T-helper 2 cell (primary cell): ENCODE results near the gene SPOPL.
"Not testable (repeated sequence)": the region's sequence is repeated elsewhere in the genome, so short reads cannot be mapped to it uniquely, and the experiment has no call there.

Source experiments
- DNase-seq, 5 experiments: peaks; one replicate each; pipeline versions ENCODE4 v3.0.0 to v3.0.0-alpha.2; 2012 to 2022

The SPOPL gene

GRCh38 chr2:138523673-138524042 is 22.1 kb downstream of the SPOPL start:
- not testable (repeated sequence) for DNase-seq

DNA sequence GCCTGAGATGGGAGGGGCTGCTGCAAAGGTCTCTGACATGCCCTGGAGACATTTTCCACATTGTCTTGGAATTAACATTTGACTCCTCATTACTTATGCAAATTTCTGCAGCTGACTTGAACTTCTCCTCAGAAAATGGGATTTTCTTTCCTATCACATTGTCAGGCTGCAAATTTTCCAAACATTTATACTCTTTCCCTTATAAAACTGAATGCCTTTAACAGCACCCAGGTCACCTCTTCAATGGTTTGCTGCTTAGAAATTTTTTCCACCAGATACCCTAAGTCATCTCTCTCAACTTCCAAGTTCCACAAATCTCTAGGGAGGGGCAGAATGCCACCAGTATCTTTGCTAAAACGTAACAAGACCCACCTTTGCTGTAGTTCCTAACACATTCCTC is 22.8 kb downstream of the SPOPL start:
- not testable (repeated sequence) for DNase-seq

DNA sequence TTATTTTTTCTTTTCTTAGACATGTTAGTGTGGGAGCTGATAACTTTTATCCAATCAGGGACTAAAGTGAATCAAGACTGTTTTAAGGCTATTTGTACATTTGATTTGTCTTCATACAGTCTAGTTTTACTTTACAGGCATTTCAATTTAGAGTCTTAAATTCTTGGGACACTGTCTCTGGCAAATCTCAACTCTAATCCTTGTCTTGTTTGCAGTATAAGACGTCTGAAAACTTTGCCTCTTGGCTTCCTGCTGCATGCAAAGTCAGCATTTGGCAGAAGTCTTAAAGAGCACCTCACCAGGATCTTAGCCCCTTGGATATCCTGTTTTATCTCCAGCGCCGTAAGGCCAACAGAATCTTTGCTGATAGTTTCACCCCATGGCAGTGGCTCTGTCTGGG is 30.3 kb downstream of the SPOPL start:
- no peak for DNase-seq

- DNase-seq, result no peak
Observed at GRCh38 chr2:138534791-138535190, 33.2 kb downstream of the SPOPL start.

DNA sequence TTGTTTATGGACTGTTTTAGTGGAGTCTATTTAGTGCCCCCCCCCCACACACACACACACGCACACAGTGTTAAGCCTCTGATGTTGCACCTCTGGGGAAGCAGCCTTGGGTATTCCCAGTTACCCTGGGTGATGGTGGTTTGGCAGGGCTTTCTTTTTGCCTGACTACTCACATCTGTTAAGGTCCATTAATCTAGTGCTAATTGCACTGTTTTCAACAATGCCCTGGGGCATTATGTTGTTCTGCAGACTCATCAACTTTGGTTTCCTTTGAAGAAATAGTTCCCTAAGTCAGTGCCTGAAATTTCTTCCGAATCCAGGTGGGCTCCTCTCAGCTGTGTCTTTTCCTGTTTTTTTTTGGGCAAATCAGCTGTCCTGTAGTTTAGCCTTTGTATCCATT is 34.7 kb downstream of the SPOPL start:
- DNase-seq, result no peak

GRCh38 chr2:138536740-138537139 is 35.2 kb downstream of the SPOPL start:
- DNase-seq, result no peak

- no peak for DNase-seq
Observed at GRCh38 chr2:138537170-138537915, 35.8 kb downstream of the SPOPL start.

GRCh38 chr2:138544206-138544605 is 42.6 kb downstream of the SPOPL start:
- DNase-seq, result not testable (repeated sequence)

- no peak for DNase-seq
Observed at GRCh38 chr2:138548796-138549195, 47.2 kb downstream of the SPOPL start.

- DNase-seq, result no peak
Observed at GRCh38 chr2:138550172-138550571, 48.6 kb downstream of the SPOPL start.

- no peak for DNase-seq
Observed at GRCh38 chr2:138550670-138551287, 49.2 kb downstream of the SPOPL start.

DNA sequence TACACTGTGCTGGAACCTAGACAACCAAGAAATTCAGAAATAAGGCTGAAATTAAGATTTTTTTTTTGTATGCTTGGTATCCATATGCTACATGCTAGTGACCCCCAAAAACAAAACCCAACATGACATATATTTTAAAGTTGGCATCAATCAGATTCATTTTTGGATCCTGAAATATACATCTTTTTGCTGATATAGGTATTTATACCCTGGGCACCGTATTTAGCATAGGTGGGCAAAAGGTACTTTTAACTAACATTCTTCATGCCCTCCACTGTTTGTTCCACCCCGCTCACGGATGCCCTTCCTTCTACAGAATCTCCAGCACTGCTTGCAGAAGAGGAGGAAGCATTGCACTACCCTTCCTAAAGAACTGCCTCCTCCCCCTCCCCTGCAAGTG is 52.6 kb downstream of the SPOPL start:
- no peak for DNase-seq

DNA sequence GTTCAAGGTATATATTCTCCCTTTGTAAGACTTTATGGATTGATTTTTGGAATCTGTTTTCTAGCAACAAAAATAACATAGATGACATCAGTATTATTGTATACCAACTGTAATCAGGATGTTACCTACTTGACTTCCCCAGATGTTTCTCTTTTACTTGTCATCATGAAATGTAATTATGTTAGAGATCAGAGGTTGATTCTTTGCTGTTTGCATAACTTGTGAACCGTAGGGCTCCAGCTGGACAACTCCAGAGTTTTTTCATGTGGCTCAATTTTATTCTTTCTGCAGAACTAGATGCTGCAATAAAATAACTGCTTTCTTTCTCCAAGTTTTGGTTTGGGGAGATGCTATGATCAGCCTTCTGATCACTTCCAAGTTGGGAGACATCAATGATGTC is 58.1 kb downstream of the SPOPL start:
- DNase-seq, result no peak

- DNase-seq, result no peak
Observed at GRCh38 chr2:138564586-138565229, 63.1 kb downstream of the SPOPL start.

DNA sequence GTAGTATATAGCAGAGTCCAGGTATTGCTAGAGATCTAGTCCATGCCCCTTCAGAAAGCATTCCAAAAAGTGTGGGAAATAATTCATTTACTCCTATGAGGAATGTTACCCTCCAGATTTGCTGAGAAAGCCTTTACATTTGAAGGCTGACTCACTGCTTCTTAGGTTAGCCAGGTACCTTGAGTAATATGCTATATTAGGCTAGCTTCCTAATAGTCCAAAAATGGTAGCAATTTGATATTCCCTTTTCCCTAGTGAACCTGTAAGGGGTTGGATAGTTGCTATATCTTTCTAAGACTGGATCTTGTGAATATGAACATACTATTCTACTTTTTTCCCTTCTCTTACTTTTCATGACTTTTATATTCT is 63.6 kb downstream of the SPOPL start:
- DNase-seq, result no peak

DNA sequence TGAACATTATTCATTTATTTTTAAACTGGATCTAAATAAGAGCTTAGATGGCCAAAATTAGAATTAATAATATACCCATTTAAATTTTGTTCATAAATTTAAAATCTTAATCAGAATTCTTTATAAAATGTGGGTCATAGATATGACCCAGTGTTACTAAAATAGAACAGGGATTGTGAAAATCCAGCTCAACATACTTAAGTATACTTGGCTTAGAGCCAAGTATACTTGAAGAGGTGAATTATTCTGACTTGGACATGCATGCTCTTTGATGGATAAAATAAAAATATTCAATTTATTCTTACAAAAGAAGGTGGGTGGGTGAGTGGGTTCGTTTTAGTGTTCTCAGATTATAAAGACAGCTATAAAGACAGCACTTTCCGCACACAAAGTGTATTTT is 70.7 kb downstream of the SPOPL start:
- no peak for DNase-seq

DNA sequence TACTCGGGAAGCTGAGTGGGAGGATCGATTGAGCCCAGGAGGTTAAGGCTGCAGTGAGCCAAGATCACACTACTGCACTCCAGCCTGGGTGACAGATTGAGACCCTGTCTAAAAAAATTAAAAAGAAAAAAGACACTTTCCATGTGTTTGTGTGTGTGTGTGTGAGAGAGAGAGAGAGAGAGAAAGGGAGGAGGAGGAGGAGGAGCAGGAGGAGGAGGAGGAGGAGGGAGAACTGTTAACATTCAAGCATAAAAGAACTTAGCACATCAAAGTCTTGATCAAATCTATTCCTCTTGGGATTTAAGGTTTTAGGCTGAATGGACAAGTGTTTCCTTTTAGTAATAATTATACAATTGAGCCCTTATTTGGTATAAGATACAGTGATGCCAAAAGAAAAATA is 75.5 kb downstream of the SPOPL start:
- no peak for DNase-seq

- DNase-seq, result no peak
Observed at GRCh38 chr2:138579556-138579955, 78.0 kb downstream of the SPOPL start.

- DNase-seq, result no peak
Observed at GRCh38 chr2:138581909-138582308, 80.3 kb downstream of the SPOPL start.

GRCh38 chr2:138589663-138590062 is 88.1 kb downstream of the SPOPL start:
- no peak for DNase-seq

- DNase-seq, result no peak
Observed at GRCh38 chr2:138596403-138596802, 94.8 kb downstream of the SPOPL start.

- DNase-seq, result no peak
Observed at GRCh38 chr2:138600732-138601457, 99.3 kb downstream of the SPOPL start.

DNA sequence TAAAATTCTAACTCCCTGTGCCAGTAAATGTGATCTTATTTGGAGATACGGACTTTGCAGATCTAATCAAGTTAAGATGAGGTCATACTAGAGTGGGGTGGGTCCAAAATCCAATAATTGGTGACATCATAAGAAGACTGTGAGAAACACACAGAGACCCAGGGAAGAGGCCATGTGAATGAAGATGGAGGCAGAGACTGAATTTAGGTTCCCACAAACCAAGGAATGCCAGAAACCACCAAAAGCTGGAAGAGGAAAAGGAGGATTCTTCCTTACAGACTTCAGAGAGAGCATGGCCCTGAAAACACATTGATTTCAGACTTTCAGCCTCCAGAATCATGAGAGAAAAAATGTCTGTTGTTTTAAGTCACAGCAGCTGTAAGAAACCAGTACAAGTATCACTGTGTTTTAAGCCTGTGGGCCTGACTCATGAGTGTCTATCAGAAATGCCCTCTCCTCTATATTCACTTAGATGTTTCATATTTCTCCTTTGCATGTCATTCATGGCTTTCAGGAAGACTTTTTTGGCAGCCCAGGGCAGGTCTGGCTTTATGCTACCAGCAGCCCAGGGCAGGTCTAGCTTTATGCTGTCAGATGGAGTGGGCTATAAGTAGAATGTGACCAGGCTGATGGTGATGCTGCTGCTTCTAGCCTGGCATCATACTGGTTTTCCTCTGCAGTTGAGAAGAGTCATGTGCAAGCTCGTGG is 100.0 kb downstream of the SPOPL start:
- DNase-seq, result no peak
